GM18502 (cell line): Measurements from ENCODE around the gene DGLUCY.
"Not testable (repeated sequence)": the region's sequence is repeated elsewhere in the genome, so short reads cannot be mapped to it uniquely, and the experiment has no call there.

Experiments used
- ATAC-seq: cut with Tn5 transposase; IDR thresholded peaks from one replicate; pipeline ENCODE4 v1.9.1; 2021; ENCODE audit warnings: mild to moderate bottlenecking; ENCODE audit not compliant: unreplicated experiment, poor library complexity

The DGLUCY gene

DNA sequence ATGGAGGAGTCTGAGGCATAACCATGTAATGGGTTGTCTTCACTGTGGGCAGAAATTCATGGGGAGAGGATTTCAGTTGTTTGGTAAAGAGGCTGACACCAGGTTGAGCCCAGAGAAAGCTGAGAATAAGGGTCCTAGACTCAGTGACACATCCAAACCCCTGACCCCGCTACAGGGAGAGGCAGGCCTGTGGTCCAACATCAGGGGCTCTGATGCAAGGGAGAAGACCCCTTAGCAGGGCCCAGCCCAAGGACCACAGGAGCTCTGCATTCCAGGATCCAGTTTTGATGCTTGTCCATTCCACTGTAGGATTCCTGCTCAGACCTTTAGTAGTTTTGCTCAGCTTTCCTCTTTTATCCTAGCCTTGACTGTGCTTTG, 115.1 kb downstream of the DGLUCY start:
- no peak for ATAC-seq

DNA sequence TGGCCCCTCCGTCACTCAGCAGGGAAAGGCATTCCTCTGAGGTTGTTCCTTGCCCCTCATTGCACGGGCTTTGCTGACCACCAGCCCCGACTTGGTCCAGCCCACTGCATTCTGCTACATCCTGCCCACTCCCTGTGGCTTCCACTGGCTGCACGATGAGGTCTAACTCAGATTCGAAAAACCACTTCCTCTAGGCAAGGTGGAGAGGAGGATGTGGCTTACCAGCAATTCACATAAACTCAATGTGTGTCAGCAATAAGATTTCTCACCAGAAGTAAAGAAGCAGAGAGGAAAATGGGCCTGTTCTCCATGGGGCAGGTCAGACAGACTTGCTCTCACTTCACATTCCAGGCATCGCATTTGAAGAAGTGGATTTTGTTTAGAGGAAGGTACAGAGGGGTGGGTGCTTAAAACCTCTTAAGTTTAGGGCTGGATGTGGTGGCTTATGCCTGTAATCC, 115.9 kb downstream of the DGLUCY start:
- ATAC-seq = peak; percentile 69

- ATAC-seq = no peak
Measured at GRCh38 chr14:91230397-91231035, 116.6 kb downstream of the DGLUCY start.

DNA sequence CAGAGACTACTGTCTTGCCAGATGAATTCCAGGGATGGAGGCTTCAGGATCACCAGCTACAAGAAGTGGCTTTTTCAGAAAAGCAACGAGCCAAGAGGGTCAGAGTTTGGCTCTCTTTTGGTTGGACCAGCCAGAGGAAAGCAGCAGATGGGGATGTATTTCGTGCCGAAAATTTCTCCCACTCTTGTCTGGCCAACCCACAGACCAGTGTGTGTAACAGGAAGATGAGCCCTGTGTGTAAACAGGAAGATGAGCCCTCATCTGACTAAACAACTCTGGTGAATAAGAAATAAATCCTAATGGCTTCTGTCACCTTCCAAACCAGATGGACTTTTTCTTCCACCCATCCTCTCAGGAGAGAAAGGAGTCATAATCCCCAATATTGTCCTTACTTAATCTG, 117.6 kb downstream of the DGLUCY start:
- no peak for ATAC-seq

GRCh38 chr14:91232052-91232451, 118.2 kb downstream of the DGLUCY start:
- no peak for ATAC-seq

DNA sequence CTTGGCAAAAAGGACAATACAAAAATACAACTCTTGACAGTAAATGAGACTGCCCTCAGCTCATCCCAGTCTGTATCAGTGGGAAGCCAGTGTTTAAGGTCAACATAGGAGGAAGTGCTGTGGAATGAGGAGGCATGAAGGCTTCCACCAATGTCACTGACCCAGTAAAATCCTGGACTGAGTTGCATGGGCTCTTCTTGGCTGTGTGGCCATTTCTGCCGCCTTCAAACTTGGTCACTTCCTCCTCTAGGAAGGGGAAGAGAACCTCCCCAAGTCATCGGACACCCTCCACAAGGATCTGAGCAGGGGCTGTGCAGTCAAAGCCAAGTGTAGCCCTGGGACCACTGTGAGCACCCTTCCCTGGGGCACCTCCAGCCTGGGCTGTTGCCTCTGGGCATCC, 118.7 kb downstream of the DGLUCY start:
- no peak for ATAC-seq

GRCh38 chr14:91233936-91234790, 120.3 kb downstream of the DGLUCY start:
- ATAC-seq = no peak

GRCh38 chr14:91234791-91235114, 120.9 kb downstream of the DGLUCY start:
- no peak for ATAC-seq

GRCh38 chr14:91235841-91236240, 122.0 kb downstream of the DGLUCY start:
- ATAC-seq = no peak

DNA sequence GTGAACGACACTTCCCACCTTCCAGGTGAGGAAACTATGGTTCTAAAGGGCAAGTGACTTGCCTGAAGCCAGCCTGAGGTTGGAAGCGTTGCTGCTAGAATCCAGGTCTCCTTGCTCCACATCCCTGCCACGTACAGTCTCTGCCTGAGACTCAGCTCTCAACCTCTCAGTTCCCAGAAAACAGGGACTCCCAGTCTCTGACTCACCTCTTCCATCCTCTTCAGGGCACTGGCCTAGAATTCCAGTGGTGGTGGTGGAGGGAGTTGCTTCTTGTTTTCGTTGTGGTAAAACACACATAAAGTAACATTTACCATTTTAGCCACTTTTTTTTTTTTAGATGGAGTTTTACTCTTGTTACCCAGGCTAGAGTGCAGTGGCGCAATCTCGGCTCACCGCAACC, 123.3 kb downstream of the DGLUCY start:
- no peak for ATAC-seq

DNA sequence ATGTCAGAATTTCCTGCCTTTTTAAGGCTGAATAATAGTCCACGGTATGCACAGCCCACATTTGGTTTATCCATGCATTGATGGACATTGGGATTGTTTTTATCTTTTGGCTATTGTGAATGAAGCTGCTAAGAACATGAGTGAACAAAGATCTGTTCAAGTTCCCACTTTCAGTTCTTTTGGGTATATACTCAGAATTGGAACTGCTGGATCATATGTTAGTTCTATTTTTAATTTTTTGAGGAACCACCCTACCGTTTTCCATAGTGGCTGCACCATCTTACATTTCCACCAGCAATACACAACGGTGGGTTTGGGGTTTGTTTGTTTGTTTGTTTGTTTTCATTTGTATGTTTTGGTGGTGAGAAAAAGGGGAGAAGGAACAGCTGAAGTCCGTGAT, 124.2 kb downstream of the DGLUCY start:
- no peak for ATAC-seq

DNA sequence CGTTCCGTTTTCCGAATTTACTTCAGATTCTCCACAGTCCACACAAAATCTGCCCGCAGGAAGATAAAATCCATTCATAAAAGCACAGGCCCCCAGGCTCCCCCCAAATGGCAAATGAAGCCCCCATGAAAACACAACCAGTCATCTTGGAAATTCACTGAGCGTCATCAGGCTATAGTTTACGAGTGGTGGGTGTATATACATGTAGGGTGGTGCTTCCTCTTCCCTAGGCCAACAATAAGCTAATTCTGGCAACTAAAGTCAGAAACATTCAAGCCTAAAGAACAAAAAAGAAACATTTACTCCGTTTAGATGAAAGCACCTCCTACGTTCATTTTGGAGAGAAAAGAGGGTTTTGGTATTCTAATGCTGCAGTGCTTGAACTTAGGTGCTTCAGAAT, 124.8 kb downstream of the DGLUCY start:
- no peak for ATAC-seq

DNA sequence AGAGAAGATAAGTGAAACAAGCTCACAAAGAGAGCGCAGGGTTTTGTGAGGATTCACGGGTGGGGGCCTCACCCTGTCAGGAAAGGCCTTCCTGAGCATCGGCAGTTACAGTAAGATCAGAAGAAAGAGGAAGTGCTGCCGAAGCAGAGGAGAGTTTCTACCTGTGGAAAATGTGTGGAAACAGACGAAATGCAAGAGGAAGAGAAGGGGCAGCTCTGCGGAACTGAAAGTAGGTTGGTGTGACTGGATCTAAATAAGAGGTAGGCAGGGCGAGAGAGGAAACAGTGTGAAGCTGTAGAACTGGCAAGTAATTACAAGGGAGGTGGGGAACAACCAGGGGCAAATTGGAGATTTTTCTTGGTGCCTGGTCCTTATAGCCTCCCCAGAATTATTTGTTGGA, 128.0 kb downstream of the DGLUCY start:
- peak; percentile 62 for ATAC-seq

DNA sequence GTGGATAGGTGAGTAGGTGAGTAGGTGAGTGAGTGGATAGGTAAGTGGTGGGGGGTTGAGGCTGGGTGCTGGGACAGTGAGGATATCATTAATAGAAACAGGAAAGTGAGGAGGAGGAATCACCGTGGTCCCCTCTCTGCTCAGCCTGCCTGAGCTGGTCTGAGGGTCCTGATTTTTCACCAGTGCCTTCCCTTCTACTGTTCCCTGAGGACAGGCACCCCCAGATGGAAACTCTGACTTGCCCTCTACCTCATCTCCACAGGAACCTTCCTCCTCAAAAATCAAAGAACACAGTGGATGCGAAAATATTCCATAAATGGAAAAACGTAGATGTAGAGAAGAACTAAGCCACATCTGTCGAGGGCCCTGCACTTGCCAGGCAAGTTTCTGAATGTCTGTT, 128.8 kb downstream of the DGLUCY start:
- ATAC-seq = no peak

DNA sequence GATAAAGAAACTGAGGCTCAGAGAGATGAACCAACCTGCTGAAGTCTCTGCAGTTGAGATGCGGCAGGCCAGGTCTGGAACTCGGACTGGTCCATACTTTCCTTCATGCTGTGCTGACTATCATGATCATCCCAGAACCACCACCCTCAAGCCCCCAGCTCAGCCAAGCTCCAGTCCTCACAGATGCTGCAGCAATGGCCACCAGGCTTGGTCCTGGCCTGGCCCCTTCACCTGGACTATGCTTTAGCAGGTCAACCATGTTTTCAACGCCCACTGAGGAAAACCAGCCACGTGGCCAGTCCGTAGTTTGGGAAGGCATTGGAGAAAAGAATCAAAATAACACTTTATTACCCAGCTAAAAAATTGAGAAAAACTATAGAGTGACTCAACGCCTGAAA, 129.2 kb downstream of the DGLUCY start:
- peak; percentile 5 for ATAC-seq

DNA sequence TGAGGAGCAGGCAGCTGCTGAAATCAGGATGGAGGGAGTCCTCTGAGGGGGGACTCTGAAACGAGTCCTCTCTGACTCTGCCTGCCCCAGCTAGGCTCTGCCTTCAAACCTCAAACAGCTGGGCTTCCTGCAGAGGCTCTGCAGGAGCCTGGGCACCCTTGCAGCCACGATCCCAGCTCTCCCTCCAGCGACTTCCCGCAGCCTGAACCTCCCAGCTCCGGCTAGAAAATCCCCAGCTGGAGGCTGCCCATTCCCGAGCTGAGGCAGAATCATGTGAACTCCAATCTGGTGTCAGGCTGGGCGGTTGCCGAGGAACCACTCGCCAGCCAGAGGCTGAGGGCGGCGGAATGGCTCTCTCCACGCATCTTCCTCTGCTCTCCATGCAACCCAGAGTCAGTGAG, 130.6 kb downstream of the DGLUCY start, which contains the start of gene GPR68:
Gene GPR68, minus strand, starts transcription at position 204 of the 401 bp plus-strand sequence. CDS start 9,654 bp downstream, outside the sequence.
- ATAC-seq = no peak

DNA sequence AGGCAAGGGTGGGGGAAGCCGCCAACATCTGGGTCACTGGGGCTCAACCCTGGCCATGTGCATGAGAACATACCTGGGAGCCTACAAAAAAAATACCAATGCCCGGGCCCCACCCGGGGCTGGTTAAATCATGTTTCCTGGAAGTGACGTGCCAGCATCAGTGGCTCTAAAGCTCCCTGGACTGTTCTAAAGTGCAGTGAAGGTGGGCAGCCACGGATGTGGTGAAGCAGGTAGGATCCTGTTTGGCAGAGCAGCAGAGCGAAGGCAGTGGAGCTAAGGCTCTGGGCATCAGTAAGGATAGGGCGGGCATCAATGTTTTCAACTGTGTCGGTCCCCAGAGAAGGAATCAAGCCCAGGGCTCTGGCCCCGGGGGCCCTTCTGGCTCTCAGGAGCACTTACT, 131.2 kb downstream of the DGLUCY start:
- ATAC-seq = no peak

GRCh38 chr14:91245616-91246015, 131.7 kb downstream of the DGLUCY start:
- not testable (repeated sequence) for ATAC-seq

DNA sequence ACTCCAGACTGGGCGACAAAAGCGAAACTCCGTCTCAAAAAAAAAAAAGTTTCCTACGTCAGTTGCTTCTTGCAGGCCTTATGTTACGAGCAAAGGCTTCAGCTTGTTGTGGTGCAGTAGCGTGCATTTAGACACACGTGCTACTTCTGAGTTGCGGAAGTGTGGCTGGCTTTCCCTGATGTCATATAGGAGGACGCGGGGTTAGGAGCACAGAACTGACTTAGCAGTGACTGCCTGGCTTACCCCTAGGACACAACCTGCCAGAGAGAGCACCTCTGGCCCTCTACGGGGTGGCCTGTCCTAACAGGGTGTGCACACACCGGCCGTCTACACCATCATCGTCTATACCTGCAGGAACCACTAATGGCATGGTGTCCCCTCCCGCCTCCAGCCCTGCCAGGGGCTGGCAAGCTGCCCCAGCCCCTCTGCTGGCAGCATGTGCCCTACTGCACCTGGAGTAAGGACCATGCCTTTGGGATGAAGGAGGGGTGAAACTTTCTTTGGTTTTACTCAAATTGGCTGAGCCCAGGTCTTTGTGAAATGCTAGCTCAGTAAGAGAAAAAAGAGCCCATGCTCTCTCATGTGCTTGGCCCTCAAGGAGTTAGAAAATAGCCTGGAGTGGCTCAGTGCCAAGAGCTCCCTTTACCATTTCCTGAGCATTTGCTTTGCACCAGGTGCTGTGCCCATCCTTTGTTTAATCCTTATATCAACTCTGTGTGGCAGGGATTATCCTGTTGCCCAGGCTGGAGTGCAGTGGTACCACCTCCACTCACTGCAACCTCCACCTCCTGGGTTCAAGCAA, 132.4 kb downstream of the DGLUCY start:
- no peak for ATAC-seq

- ATAC-seq = peak; percentile 86
Measured at GRCh38 chr14:91249841-91250616, 136.2 kb downstream of the DGLUCY start.
